ENCODE measurements around the gene RHBDF1. TPM values are rescaled to one million over a fixed set of nuclear protein-coding genes. Genes with fewer than 3 reads are reported as not detected.

The RHBDF1 gene
- total and polyA plus RNA-seq, 2 of the 13 experiments (the other 11 are each of a cell fraction or from before 2014, with no cell fraction given) = 5.4 to 26.9 TPM

DNA sequence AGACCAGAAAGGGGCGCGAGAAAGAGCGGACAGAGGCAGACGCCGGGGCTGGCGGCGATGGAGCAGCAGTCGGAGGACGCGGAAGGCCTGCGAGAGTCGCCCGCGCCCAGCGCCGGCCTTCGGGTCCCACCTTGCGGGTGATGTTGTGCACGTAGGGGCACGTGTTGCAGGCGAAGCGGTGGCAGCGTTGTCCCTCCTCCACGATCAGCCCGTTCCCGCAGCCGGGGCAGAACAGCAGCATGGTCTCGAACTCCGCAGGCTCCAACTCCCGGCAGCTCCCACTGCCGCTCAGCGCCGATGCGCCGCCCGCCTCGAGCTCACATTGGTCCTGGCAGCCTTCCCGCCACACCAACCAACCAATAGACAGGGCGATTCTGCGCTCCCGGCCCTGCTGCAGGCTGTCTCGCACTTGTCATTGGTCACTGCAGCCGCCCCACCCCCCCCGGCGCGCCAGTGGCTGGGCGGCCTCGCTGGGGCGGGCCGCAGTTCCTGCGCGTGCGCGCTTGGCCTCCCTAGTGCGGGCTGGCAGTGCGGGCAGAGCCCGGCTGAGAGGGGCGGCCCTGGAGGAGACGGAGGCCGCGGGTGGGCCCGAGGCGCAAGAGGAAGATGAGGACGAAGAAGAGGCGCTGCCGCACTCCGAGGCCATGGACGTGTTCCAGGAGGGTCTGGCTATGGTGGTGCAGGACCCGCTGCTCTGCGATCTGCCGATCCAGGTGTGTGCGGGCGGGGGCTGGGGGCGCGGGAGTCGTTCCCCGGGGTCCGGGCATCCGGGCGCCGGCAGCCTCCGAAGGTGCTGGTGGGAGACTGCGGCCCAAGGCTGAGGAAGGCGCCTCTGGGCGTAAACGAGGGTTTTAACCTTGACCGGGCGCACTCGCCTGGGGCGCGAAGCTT lies 18.8 kb downstream of the RHBDF1 start, which contains the start of the genes POLR3K and SNRNP25 (continued):
- TF ChIP-seq, protein P1, sequence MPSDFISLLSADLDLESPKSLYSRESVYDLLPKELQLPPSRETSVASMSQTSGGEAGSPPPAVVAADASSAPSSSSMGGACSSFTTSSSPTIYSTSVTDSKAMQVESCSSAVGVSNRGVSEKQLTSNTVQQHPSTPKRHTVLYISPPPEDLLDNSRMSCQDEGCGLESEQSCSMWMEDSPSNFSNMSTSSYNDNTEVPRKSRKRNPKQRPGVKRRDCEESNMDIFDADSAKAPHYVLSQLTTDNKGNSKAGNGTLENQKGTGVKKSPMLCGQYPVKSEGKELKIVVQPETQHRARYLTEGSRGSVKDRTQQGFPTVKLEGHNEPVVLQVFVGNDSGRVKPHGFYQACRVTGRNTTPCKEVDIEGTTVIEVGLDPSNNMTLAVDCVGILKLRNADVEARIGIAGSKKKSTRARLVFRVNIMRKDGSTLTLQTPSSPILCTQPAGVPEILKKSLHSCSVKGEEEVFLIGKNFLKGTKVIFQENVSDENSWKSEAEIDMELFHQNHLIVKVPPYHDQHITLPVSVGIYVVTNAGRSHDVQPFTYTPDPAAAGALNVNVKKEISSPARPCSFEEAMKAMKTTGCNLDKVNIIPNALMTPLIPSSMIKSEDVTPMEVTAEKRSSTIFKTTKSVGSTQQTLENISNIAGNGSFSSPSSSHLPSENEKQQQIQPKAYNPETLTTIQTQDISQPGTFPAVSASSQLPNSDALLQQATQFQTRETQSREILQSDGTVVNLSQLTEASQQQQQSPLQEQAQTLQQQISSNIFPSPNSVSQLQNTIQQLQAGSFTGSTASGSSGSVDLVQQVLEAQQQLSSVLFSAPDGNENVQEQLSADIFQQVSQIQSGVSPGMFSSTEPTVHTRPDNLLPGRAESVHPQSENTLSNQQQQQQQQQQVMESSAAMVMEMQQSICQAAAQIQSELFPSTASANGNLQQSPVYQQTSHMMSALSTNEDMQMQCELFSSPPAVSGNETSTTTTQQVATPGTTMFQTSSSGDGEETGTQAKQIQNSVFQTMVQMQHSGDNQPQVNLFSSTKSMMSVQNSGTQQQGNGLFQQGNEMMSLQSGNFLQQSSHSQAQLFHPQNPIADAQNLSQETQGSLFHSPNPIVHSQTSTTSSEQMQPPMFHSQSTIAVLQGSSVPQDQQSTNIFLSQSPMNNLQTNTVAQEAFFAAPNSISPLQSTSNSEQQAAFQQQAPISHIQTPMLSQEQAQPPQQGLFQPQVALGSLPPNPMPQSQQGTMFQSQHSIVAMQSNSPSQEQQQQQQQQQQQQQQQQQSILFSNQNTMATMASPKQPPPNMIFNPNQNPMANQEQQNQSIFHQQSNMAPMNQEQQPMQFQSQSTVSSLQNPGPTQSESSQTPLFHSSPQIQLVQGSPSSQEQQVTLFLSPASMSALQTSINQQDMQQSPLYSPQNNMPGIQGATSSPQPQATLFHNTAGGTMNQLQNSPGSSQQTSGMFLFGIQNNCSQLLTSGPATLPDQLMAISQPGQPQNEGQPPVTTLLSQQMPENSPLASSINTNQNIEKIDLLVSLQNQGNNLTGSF (CRISPR knock-in tag; IDR thresholded peaks at IDR 0.05) = 0 out of 2 replicates have a peak, but pooled peaks have one; percentile 12
- TF ChIP-seq, protein P2, sequence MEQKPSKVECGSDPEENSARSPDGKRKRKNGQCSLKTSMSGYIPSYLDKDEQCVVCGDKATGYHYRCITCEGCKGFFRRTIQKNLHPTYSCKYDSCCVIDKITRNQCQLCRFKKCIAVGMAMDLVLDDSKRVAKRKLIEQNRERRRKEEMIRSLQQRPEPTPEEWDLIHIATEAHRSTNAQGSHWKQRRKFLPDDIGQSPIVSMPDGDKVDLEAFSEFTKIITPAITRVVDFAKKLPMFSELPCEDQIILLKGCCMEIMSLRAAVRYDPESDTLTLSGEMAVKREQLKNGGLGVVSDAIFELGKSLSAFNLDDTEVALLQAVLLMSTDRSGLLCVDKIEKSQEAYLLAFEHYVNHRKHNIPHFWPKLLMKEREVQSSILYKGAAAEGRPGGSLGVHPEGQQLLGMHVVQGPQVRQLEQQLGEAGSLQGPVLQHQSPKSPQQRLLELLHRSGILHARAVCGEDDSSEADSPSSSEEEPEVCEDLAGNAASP (CRISPR knock-in tag; IDR thresholded peaks at IDR 0.05; ENCODE audit: borderline replicate concordance) = no peak
- no peak for TF ChIP-seq PTBP1 (IDR thresholded peaks at IDR 0.05; ENCODE audit: low read depth, low read length, poor library complexity, severe bottlenecking)
- TF ChIP-seq, protein P3, sequence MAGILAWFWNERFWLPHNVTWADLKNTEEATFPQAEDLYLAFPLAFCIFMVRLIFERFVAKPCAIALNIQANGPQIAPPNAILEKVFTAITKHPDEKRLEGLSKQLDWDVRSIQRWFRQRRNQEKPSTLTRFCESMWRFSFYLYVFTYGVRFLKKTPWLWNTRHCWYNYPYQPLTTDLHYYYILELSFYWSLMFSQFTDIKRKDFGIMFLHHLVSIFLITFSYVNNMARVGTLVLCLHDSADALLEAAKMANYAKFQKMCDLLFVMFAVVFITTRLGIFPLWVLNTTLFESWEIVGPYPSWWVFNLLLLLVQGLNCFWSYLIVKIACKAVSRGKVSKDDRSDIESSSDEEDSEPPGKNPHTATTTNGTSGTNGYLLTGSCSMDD (CRISPR knock-in tag; IDR thresholded peaks at IDR 0.05) = no peak
- TF ChIP-seq ZNF501 (CRISPR knock-in tag; IDR thresholded peaks at IDR 0.05) = peak; percentile 86; the same call in 1 of the 2 replicates
- peak; percentile 63; the same call in 1 of the 2 replicates for TF ChIP-seq ZNF160 (CRISPR knock-in tag; IDR thresholded peaks at IDR 0.05)
- no peak for TF ChIP-seq ZNF331 (CRISPR knock-in tag; IDR thresholded peaks at IDR 0.05)
- no peak for TF ChIP-seq FOXK2 (IDR thresholded peaks at IDR 0.05)
- peak; percentile 90; the same call in 1 of the 2 replicates for TF ChIP-seq ZNF747 (CRISPR knock-in tag; IDR thresholded peaks at IDR 0.05; ENCODE audit: borderline replicate concordance)
- TF ChIP-seq FOSL2 (CRISPR knock-in tag; IDR thresholded peaks at IDR 0.05) = no peak
- TF ChIP-seq GLI4 (CRISPR knock-in tag; IDR thresholded peaks at IDR 0.05; ENCODE audit: borderline replicate concordance) = no peak
- TF ChIP-seq ZSCAN12 (CRISPR knock-in tag; IDR thresholded peaks at IDR 0.05) = no peak
- TF ChIP-seq KAT2B (IDR thresholded peaks at IDR 0.05; ENCODE audit: borderline replicate concordance, low read depth, low read length) = no peak
- TF ChIP-seq, protein P4, sequence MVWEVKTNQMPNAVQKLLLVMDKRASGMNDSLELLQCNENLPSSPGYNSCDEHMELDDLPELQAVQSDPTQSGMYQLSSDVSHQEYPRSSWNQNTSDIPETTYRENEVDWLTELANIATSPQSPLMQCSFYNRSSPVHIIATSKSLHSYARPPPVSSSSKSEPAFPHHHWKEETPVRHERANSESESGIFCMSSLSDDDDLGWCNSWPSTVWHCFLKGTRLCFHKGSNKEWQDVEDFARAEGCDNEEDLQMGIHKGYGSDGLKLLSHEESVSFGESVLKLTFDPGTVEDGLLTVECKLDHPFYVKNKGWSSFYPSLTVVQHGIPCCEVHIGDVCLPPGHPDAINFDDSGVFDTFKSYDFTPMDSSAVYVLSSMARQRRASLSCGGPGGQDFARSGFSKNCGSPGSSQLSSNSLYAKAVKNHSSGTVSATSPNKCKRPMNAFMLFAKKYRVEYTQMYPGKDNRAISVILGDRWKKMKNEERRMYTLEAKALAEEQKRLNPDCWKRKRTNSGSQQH (CRISPR knock-in tag; IDR thresholded peaks at IDR 0.05; ENCODE audit: low read depth) = peak; percentile 81; the same call in 1 of the 2 replicates
- TF ChIP-seq ZNF572 (CRISPR knock-in tag; IDR thresholded peaks at IDR 0.05) = no peak
- TF ChIP-seq, protein P5, sequence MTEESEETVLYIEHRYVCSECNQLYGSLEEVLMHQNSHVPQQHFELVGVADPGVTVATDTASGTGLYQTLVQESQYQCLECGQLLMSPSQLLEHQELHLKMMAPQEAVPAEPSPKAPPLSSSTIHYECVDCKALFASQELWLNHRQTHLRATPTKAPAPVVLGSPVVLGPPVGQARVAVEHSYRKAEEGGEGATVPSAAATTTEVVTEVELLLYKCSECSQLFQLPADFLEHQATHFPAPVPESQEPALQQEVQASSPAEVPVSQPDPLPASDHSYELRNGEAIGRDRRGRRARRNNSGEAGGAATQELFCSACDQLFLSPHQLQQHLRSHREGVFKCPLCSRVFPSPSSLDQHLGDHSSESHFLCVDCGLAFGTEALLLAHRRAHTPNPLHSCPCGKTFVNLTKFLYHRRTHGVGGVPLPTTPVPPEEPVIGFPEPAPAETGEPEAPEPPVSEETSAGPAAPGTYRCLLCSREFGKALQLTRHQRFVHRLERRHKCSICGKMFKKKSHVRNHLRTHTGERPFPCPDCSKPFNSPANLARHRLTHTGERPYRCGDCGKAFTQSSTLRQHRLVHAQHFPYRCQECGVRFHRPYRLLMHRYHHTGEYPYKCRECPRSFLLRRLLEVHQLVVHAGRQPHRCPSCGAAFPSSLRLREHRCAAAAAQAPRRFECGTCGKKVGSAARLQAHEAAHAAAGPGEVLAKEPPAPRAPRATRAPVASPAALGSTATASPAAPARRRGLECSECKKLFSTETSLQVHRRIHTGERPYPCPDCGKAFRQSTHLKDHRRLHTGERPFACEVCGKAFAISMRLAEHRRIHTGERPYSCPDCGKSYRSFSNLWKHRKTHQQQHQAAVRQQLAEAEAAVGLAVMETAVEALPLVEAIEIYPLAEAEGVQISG (CRISPR knock-in tag; IDR thresholded peaks at IDR 0.05) = peak; percentile 66; the same call in 1 of the 2 replicates

Measured in HepG2 (cell line).